ENCODE data around the gene GABRR2. TPM values are rescaled to one million over a fixed set of nuclear protein-coding genes. Genes with fewer than 3 reads are reported as not detected.

GABRR2 gene
- total and polyA plus RNA-seq, 2 of the 4 experiments (the other 2 are of a cell fraction), result 0.26 TPM; not detected in 1

DNA sequence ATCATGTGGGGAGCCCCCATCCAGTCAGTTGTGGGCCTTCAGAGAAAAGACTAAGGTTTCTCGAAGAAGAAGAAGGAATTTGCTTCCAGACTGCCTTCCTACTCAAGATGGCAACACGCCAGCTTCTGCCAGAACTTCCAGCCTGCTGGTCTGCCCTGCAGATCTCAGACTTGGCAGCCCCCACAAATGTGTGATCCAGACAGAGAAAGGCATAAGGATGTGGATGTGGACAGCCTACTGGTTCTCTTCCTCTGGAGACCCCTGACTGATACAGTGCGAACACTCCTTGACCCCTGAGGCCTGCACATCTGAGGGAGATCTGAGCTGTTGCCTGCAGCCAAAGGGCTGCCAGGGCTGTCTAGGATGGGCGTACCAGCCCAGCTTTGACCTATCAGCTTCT lies 106.5 kb downstream of the GABRR2 start:
- H4K91ac ChIP-seq (ENCODE audit: insufficient read depth, low read depth, low read length), result no peak overlapping the region
- H4K20me1 ChIP-seq (ENCODE audit: insufficient read depth, low read length), result no peaks in the 10 kb centered on the region
- H3K23ac ChIP-seq (ENCODE audit: low read depth, low read length), result no peak overlapping the region
- DNase-seq, result no peak
- no peaks in the 10 kb centered on the region for H3K9me1 ChIP-seq (ENCODE audit: insufficient read depth, low read length)
- no peak overlapping the region for H3K14ac ChIP-seq (replicated peaks; ENCODE audit: low read depth, low read length)
- H2BK15ac ChIP-seq (ENCODE audit: low read depth, low read length), result no peak overlapping the region
- no peak overlapping the region for H4K8ac ChIP-seq (ENCODE audit: low read depth in 2 of 2, low read length in 2 of 2)
- no peak overlapping the region for H2AK5ac ChIP-seq (ENCODE audit: low read depth, low read length)
- no peak overlapping the region for H3K4me2 ChIP-seq (ENCODE audit: low read depth, low read length)
- no peaks in the 10 kb centered on the region for H3K4me1 ChIP-seq (ENCODE audit: control insufficient read depth, insufficient read depth, low read length)
- dilution Hi-C loops (cut with HindIII; ENCODE audit: low sequenced_read_pairs, unreplicated experiment), result no loop called here
- H2AFZ ChIP-seq (replicated peaks; ENCODE audit: low read length, poor library complexity), result no peak overlapping the region
- no peaks in the 10 kb centered on the region for H3K36me3 ChIP-seq (ENCODE audit: control insufficient read depth, insufficient read depth, low read length)
- H3K27me3 ChIP-seq (ENCODE audit: control insufficient read depth, insufficient read depth, low read length), result peaks cover 2% of the 10 kb centered on the region
- ATAC-seq (ENCODE audit: low read depth), result no peak
- POLR2A ChIA-PET (ENCODE audit: unreplicated experiment), result no interaction called here
- no peaks in the 10 kb centered on the region for H3K79me1 ChIP-seq (ENCODE audit: low read depth in 1 of 2, low read length in 2 of 2)
- peak overlapping the region; percentile 13 for H2AK9ac ChIP-seq (replicated peaks; ENCODE audit: low read depth, low read length, poor library complexity)
- no TSS peak for BruUV-seq (replicated peaks)
- H3K9me3 ChIP-seq (ENCODE audit: control insufficient read depth, insufficient read depth, low read length), result no peaks in the 10 kb centered on the region
- no peak overlapping the region for H2BK20ac ChIP-seq (ENCODE audit: low read depth, low read length)
- H2BK120ac ChIP-seq (ENCODE audit: low read depth, low read length), result no peak overlapping the region
- no peak overlapping the region for H3K56ac ChIP-seq (ENCODE audit: extremely low read depth, insufficient read depth, low read length)
- H4K5ac ChIP-seq (ENCODE audit: low read depth, low read length), result no peak overlapping the region
- intact Hi-C loops (cut with micrococcal nuclease), result no loop called here
- 50% methylated on average over 1 of the region's 4 CpGs; no CpG with 5 or more reads in 1 of the 2 experiments for WGBS, 2 experiments (ENCODE audit: extremely low coverage in 2 of 2, insufficient read length in 1 of 2)
- no peak overlapping the region for H3K4ac ChIP-seq (ENCODE audit: low read depth, low read length)
- CTCF ChIA-PET, result no interaction called here
- no peak overlapping the region for H3K18ac ChIP-seq (ENCODE audit: low read depth, low read length)
- no peak overlapping the region for H3K4me3 ChIP-seq (ENCODE audit: insufficient read depth, low read depth, low read length)
- in situ Hi-C loops (cut with MboI; ENCODE audit: low sequenced_read_pairs), result no loop called here
- H2BK5ac ChIP-seq (ENCODE audit: low read depth, low read length, poor library complexity, severe bottlenecking), result no peak overlapping the region
- TF ChIP-seq CEBPB (IDR thresholded peaks at IDR 0.05; ENCODE audit: low read depth, low read length) (no peak), MXI1 (IDR thresholded peaks at IDR 0.05; ENCODE audit: borderline replicate concordance, low read depth, low read length) (no peak), CTCF (conservative IDR thresholded peaks at IDR 0.05; ENCODE audit: low read depth, low read length) (no peak), NFE2L2 (IDR thresholded peaks at IDR 0.05; ENCODE audit: low read depth, low read length) (no peak), POLR2A (IDR thresholded peaks at IDR 0.05; ENCODE audit: low read depth, low read length) (no peak), RAD21 (IDR thresholded peaks at IDR 0.05; ENCODE audit: low read length) (no peak), USF2 (IDR thresholded peaks at IDR 0.05; ENCODE audit: low read depth, low read length) (no peak), MAZ (IDR thresholded peaks at IDR 0.05; ENCODE audit: borderline replicate concordance, low read depth, low read length) (no peak), RCOR1 (IDR thresholded peaks at IDR 0.05; ENCODE audit: insufficient replicate concordance, low read length) (no peak), SMC3 (IDR thresholded peaks at IDR 0.05; ENCODE audit: low read depth, low read length) (no peak), BHLHE40 (IDR thresholded peaks at IDR 0.05; ENCODE audit: low read depth, low read length) (no peak), RFX5 (IDR thresholded peaks at IDR 0.05; ENCODE audit: low read depth, low read length) (no peak), CHD1 (IDR thresholded peaks at IDR 0.05; ENCODE audit: low read depth, low read length) (no peak), FOS (IDR thresholded peaks at IDR 0.05; ENCODE audit: low read depth, low read length) (no peak), MAFK (IDR thresholded peaks at IDR 0.05; ENCODE audit: low read depth, low read length) (no peak)
- TF ChIP-seq, protein P1, sequence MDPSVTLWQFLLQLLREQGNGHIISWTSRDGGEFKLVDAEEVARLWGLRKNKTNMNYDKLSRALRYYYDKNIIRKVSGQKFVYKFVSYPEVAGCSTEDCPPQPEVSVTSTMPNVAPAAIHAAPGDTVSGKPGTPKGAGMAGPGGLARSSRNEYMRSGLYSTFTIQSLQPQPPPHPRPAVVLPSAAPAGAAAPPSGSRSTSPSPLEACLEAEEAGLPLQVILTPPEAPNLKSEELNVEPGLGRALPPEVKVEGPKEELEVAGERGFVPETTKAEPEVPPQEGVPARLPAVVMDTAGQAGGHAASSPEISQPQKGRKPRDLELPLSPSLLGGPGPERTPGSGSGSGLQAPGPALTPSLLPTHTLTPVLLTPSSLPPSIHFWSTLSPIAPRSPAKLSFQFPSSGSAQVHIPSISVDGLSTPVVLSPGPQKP (IDR thresholded peaks at IDR 0.05; ENCODE audit: borderline replicate concordance, low read depth, low read length), result no peak
- H3K9ac ChIP-seq (ENCODE audit: low read depth, low read length), result no peak overlapping the region
- no peak overlapping the region for H3K27ac ChIP-seq (ENCODE audit: insufficient read depth, low read length)

Data from IMR-90 (cell line).